Ramos (cell line): ENCODE results near the gene RTL10.

Source experiments
- in situ Hi-C: fragments of 300-500 bp; cut with MboI; formaldehyde crosslinking; loops from one replicate; pipeline ENCODE4 v1.14.3; 2022; ENCODE audit warnings: low sequenced_read_pairs; ENCODE audit not compliant: unreplicated experiment

RTL10 gene

GRCh38 chr22:19877626-19878339, 23.1 kb upstream of the RTL10 start:
- in situ Hi-C loops: no loop called here

- in situ Hi-C loops: no loop called here
Measured at GRCh38 chr22:19876941-19877625, 22.4 kb upstream of the RTL10 start.

GRCh38 chr22:19876314-19876940, 21.8 kb upstream of the RTL10 start:
- in situ Hi-C loops: no loop called here

- in situ Hi-C loops: no loop called here
Measured at GRCh38 chr22:19875531-19876313, 21.0 kb upstream of the RTL10 start.

- in situ Hi-C loops: no loop called here
Measured at GRCh38 chr22:19875061-19875530, 20.4 kb upstream of the RTL10 start.

GRCh38 chr22:19874307-19875060, 19.8 kb upstream of the RTL10 start:
- in situ Hi-C loops: no loop called here

- in situ Hi-C loops: no loop called here
Measured at GRCh38 chr22:19873960-19874306, 19.3 kb upstream of the RTL10 start.

GRCh38 chr22:19873138-19873959, 18.7 kb upstream of the RTL10 start:
- in situ Hi-C loops: no loop called here

GRCh38 chr22:19872779-19873137, 18.1 kb upstream of the RTL10 start:
- in situ Hi-C loops: no loop called here

GRCh38 chr22:19871845-19872778, 17.4 kb upstream of the RTL10 start:
- in situ Hi-C loops: no loop called here

GRCh38 chr22:19871023-19871844, 16.6 kb upstream of the RTL10 start:
- in situ Hi-C loops: no loop called here

- in situ Hi-C loops: no loop called here
Measured at GRCh38 chr22:19870153-19871022, 15.7 kb upstream of the RTL10 start.

GRCh38 chr22:19869497-19870152, 15.0 kb upstream of the RTL10 start:
- in situ Hi-C loops: no loop called here

GRCh38 chr22:19868773-19869471, 14.2 kb upstream of the RTL10 start:
- in situ Hi-C loops: no loop called here

- in situ Hi-C loops: no loop called here
Measured at GRCh38 chr22:19868333-19868732, 13.7 kb upstream of the RTL10 start.
